ENCODE data around the gene GFOD1. TPM values are rescaled to one million over a fixed set of nuclear protein-coding genes. Genes with fewer than 3 reads are reported as not detected.

The GFOD1 gene
- total and polyA plus RNA-seq, 7 donors: 5.9 to 34.2 (median 16.7) TPM

DNA sequence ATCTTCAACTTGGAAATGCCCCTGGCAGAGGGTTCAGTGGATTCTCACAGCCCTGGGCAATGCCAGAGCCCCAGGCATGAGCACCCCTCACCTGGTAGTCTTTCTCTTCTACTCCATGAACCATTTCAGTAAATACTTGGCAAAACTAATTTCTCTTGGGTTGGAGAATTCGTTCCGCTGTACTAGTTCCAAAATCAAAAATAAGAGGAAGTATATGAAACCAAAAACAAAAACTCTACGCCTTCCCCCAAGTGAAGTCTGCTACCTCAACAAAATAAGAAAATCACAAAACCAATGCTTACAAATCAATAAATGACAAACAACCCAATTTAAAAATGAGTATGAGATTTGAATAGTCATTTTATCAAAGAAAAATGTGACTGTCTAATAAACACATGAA, 12.6 kb downstream of the GFOD1 start:
- Histone ChIP-seq H3K27ac (no peak overlapping the region), H3K4me1 (peaks cover 48% of the 10 kb centered on the region), H3K9me3 (no peaks in the 10 kb centered on the region), H3K36me3 (ENCODE audit: insufficient read depth in 1 of 2, low read depth in 1 of 2) (peaks cover 0 to 6% of the 10 kb centered on the region in 2 donors), H3K4me3 (no peak overlapping the region), H3K27me3 (ENCODE audit: insufficient read depth in 3 of 3, low read length in 2 of 3) (no peaks in the 10 kb centered on the region)
- DNase-seq (no peak), ATAC-seq (no peak)
- TF ChIP-seq CTCF (IDR thresholded peaks at IDR 0.05): no peak
- intact Hi-C loops (cut with DNase I): no loop called here
- WGBS, 3 donors: 75 to 84% (median 80%) methylated on average over 3 of the region's 3 CpGs

DNA sequence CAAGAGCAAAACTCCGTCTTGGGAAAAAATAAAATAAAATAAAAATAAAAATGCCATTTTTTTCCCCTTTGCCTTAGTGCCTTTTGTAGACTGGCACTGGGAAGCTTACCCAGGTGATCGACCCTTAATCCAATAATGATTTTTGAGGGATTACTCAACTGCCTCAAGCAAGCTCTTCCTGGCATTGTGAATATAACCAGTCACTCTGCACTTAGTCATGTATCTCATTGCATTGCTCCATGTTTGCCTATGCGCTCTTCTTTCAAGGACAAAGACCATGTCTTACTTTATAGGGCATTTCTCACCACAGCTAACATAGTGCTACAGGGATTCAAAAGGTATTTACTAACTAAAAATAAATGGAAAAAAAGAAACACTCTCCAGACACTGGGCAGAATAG, 13.0 kb downstream of the GFOD1 start:
- no peak overlapping the region for H3K4me3 ChIP-seq
- intact Hi-C loops (cut with DNase I): no loop called here
- H3K27ac ChIP-seq: no peak overlapping the region
- DNase-seq (no peak), ATAC-seq (peak; percentile 62 to 76 (median 74))
- TF ChIP-seq CTCF (IDR thresholded peaks at IDR 0.05): no peak
- H3K27me3 ChIP-seq (ENCODE audit: insufficient read depth in 3 of 3, low read length in 2 of 3): no peaks in the 10 kb centered on the region
- H3K4me1 ChIP-seq: peaks cover 48% of the 10 kb centered on the region
- H3K9me3 ChIP-seq: no peaks in the 10 kb centered on the region
- 77 to 94% (median 86%) methylated on average over 3 of the region's 3 CpGs for WGBS, 3 donors
- peaks cover 0 to 2% of the 10 kb centered on the region in 2 donors for H3K36me3 ChIP-seq (ENCODE audit: insufficient read depth in 1 of 2, low read depth in 1 of 2)

DNA sequence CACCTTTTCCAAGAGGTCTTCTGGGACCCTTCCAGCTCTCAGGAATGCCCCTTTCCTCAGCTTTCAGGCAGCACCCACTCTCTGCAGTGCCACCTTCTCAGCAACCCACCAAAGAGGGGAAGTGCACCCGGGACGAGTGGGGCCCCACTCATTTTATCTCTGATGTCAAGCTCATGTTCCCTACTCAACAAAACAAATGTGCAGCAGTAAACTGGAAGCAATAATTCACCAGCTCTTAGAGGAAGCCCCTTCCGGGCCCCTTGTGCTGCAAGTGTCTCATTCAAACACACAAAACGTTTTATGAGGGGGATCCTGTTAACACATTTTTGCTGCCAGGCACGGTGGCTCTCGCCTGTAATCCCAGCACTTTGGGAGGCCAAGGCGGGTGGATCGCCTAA, 13.6 kb downstream of the GFOD1 start:
- H3K36me3 ChIP-seq (ENCODE audit: insufficient read depth in 1 of 2, low read depth in 1 of 2): no peaks in the 10 kb centered on the region
- WGBS, 3 donors: 62 to 75% (median 74%) methylated on average over 8 of the region's 8 CpGs
- TF ChIP-seq CTCF (IDR thresholded peaks at IDR 0.05): no peak
- H3K27me3 ChIP-seq (ENCODE audit: insufficient read depth in 3 of 3, low read length in 2 of 3): no peaks in the 10 kb centered on the region
- no peak overlapping the region for H3K27ac ChIP-seq
- H3K4me1 ChIP-seq: peaks cover 45% of the 10 kb centered on the region
- no peak for ATAC-seq
- DNase-seq: no peak
- intact Hi-C loops (cut with DNase I): no loop called here
- H3K9me3 ChIP-seq: no peaks in the 10 kb centered on the region
- no peak overlapping the region for H3K4me3 ChIP-seq

GRCh38 chr6:13472976-13473767, 14.2 kb downstream of the GFOD1 start:
- no peaks in the 10 kb centered on the region for H3K9me3 ChIP-seq
- WGBS, 3 donors: 87 to 89% (median 87%) methylated on average over 5 of the region's 5 CpGs
- peaks cover 45% of the 10 kb centered on the region for H3K4me1 ChIP-seq
- H3K36me3 ChIP-seq (ENCODE audit: insufficient read depth in 1 of 2, low read depth in 1 of 2): no peaks in the 10 kb centered on the region
- DNase-seq (no peak), ATAC-seq (no peak)
- no peaks in the 10 kb centered on the region for H3K27me3 ChIP-seq (ENCODE audit: insufficient read depth in 3 of 3, low read length in 2 of 3)
- no peak overlapping the region for H3K4me3 ChIP-seq
- intact Hi-C loops (cut with DNase I): no loop called here
- no peak for TF ChIP-seq CTCF (IDR thresholded peaks at IDR 0.05)
- no peak overlapping the region for H3K27ac ChIP-seq

DNA sequence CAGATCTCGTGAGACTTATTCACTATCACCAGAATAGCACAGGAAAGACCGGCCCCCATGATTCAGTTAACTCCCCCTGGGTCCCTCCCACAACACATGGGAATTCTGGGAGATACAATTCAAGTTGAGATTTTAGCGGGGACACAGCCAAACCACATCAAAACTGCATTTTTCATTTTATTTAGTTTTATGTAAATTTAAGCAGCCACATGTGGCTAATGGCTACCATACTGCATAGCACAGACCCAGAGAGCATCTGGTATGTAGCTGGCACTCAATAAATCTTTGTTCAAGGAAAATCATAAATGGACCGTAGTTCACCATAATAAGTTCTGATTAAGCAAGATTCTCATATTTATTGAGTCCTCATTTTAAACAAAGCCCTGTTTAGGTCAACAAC, 15.3 kb downstream of the GFOD1 start:
- Histone ChIP-seq H3K9me3 (no peaks in the 10 kb centered on the region), H3K27ac (no peak overlapping the region), H3K4me1 (peaks cover 53% of the 10 kb centered on the region), H3K4me3 (no peak overlapping the region), H3K27me3 (ENCODE audit: insufficient read depth in 3 of 3, low read length in 2 of 3) (no peaks in the 10 kb centered on the region), H3K36me3 (ENCODE audit: insufficient read depth in 1 of 2, low read depth in 1 of 2) (no peaks in the 10 kb centered on the region)
- ATAC-seq: no peak
- TF ChIP-seq CTCF (IDR thresholded peaks at IDR 0.05): no peak
- intact Hi-C loops (cut with DNase I): no loop called here
- WGBS, 3 donors: 66 to 81% (median 66%) methylated on average over 4 of the region's 4 CpGs
- no peak for DNase-seq

All from psoas muscle (tissue), 8 donors.